ENCODE results near the gene PSMD13.

GRCh38 chr11:270451-271318, 33.9 kb downstream of the PSMD13 start:
- TF ChIP-seq CTCF (IDR thresholded peaks at IDR 0.05) = no peak
- no peak for TF ChIP-seq POLR2A (IDR thresholded peaks at IDR 0.05)

All from vagina (tissue), 2 donors.